ENCODE measurements around the gene GPR183. TPM values are rescaled to one million over a fixed set of nuclear protein-coding genes. Genes with fewer than 3 reads are reported as not detected.
A peak's percentile ranks its signal among the peaks of the same experiment; 100 is the strongest.

The GPR183 gene
- 49.6 and 49.7 TPM in 2 replicates for total RNA-seq (2014; rRNA removed; shearing (Covaris generic))

- H3K36me3 ChIP-seq: peaks cover 11% of the 10 kb centered on the region; the same call in 1 of the 2 replicates
- peaks cover 5% of the 10 kb centered on the region; the same call in 1 of the 2 replicates for H3K9me3 ChIP-seq (replicated peaks)
- peaks cover 63% of the 10 kb centered on the region for H3K4me1 ChIP-seq (replicated peaks)
- no peak within 1 kb of the TSS for H3K4me3 ChIP-seq
- H3K27ac ChIP-seq: peak within 1 kb of the TSS; percentile 61
- DNase-seq (ENCODE audit: low read depth in 1 of 2, low spot score in 2 of 2): peak in 1 of 2 experiments; percentile 91
- H3K27me3 ChIP-seq (replicated peaks): no peaks in the 10 kb centered on the region
Observed at GRCh38 chr13:99307247-99307646, at the start of gene GPR183. Gene GPR183 (minus strand): TSS chr13:99307399. CDS start chr13:99296145, 11,254 bp downstream.

GRCh38 chr13:99356262-99357091, 49.3 kb upstream of the GPR183 start:
- Histone ChIP-seq H3K27ac (peak overlapping the region; percentile 92), H3K27me3 (replicated peaks) (no peaks in the 10 kb centered on the region), H3K4me3 (peak overlapping the region; percentile 20), H3K36me3 (peaks cover 19% of the 10 kb centered on the region), H3K9me3 (replicated peaks) (no peaks in the 10 kb centered on the region), H3K4me1 (replicated peaks) (peaks cover 57% of the 10 kb centered on the region)
- DNase-seq (ENCODE audit: low read depth in 1 of 2, low spot score in 2 of 2): peak; percentile 95 to 100

- H3K9me3 ChIP-seq (replicated peaks): no peaks in the 10 kb centered on the region
- peak overlapping the region; percentile 20 for H3K4me3 ChIP-seq
- peaks cover 23% of the 10 kb centered on the region for H3K36me3 ChIP-seq
- no peaks in the 10 kb centered on the region for H3K27me3 ChIP-seq (replicated peaks)
- peak overlapping the region; percentile 92 for H3K27ac ChIP-seq
- peaks cover 52% of the 10 kb centered on the region for H3K4me1 ChIP-seq (replicated peaks)
- DNase-seq (ENCODE audit: low read depth in 1 of 2, low spot score in 2 of 2): no peak
Observed at GRCh38 chr13:99356012-99356261, 48.7 kb upstream of the GPR183 start.

GRCh38 chr13:99355267-99356011, 48.2 kb upstream of the GPR183 start:
- peak overlapping the region; percentile 92 for H3K27ac ChIP-seq

GRCh38 chr13:99354371-99354951, 47.3 kb upstream of the GPR183 start:
- H3K4me1 ChIP-seq (replicated peaks): peaks cover 52% of the 10 kb centered on the region
- no peak overlapping the region for H3K4me3 ChIP-seq
- peak in 1 of 2 experiments; percentile 68 for DNase-seq (ENCODE audit: low read depth in 1 of 2, low spot score in 2 of 2)
- H3K9me3 ChIP-seq (replicated peaks): no peaks in the 10 kb centered on the region
- peaks cover 25% of the 10 kb centered on the region for H3K36me3 ChIP-seq
- H3K27ac ChIP-seq: no peak overlapping the region
- H3K27me3 ChIP-seq (replicated peaks): no peaks in the 10 kb centered on the region

More at GRCh38 chr13:99355267-99356011, 48.2 kb upstream of the GPR183 start:
- Histone ChIP-seq H3K27me3 (replicated peaks) (no peaks in the 10 kb centered on the region), H3K9me3 (replicated peaks) (no peaks in the 10 kb centered on the region), H3K4me3 (no peak overlapping the region), H3K36me3 (peaks cover 25% of the 10 kb centered on the region), H3K4me1 (replicated peaks) (peaks cover 52% of the 10 kb centered on the region)
- DNase-seq (ENCODE audit: low read depth in 1 of 2, low spot score in 2 of 2): peak in 1 of 2 experiments; percentile 77

- peak; percentile 81 to 90 for DNase-seq (ENCODE audit: low read depth in 1 of 2, low spot score in 2 of 2)
- H3K4me3 ChIP-seq: no peak overlapping the region
- H3K27me3 ChIP-seq (replicated peaks): no peaks in the 10 kb centered on the region
- H3K9me3 ChIP-seq (replicated peaks): no peaks in the 10 kb centered on the region
- peaks cover 28% of the 10 kb centered on the region for H3K36me3 ChIP-seq
- peaks cover 52% of the 10 kb centered on the region for H3K4me1 ChIP-seq (replicated peaks)
- no peak overlapping the region for H3K27ac ChIP-seq
Observed at GRCh38 chr13:99353836-99354235, 46.6 kb upstream of the GPR183 start.

- Histone ChIP-seq H3K9me3 (replicated peaks) (no peaks in the 10 kb centered on the region), H3K4me1 (replicated peaks) (peaks cover 52% of the 10 kb centered on the region), H3K27ac (no peak overlapping the region), H3K4me3 (no peak overlapping the region), H3K36me3 (peaks cover 34% of the 10 kb centered on the region), H3K27me3 (replicated peaks) (no peaks in the 10 kb centered on the region)
- DNase-seq (ENCODE audit: low read depth in 1 of 2, low spot score in 2 of 2): no peak
Observed at GRCh38 chr13:99353246-99353600, 46.0 kb upstream of the GPR183 start.

- Histone ChIP-seq H3K27me3 (replicated peaks) (no peaks in the 10 kb centered on the region), H3K36me3 (peaks cover 34% of the 10 kb centered on the region), H3K4me3 (no peak overlapping the region), H3K9me3 (replicated peaks) (no peaks in the 10 kb centered on the region), H3K27ac (no peak overlapping the region), H3K4me1 (replicated peaks) (peaks cover 45% of the 10 kb centered on the region)
- peak in 1 of 2 experiments; percentile 70 for DNase-seq (ENCODE audit: low read depth in 1 of 2, low spot score in 2 of 2)
Observed at GRCh38 chr13:99352351-99353245, 45.4 kb upstream of the GPR183 start.

GRCh38 chr13:99351772-99352171, 44.6 kb upstream of the GPR183 start:
- H3K4me1 ChIP-seq (replicated peaks): peaks cover 37% of the 10 kb centered on the region
- no peaks in the 10 kb centered on the region for H3K27me3 ChIP-seq (replicated peaks)

GRCh38 chr13:99350191-99350590, 43.0 kb upstream of the GPR183 start:
- Histone ChIP-seq H3K27ac (no peak overlapping the region), H3K36me3 (peaks cover 43% of the 10 kb centered on the region), H3K4me3 (no peak overlapping the region), H3K27me3 (replicated peaks) (no peaks in the 10 kb centered on the region), H3K9me3 (replicated peaks) (no peaks in the 10 kb centered on the region), H3K4me1 (replicated peaks) (peaks cover 21% of the 10 kb centered on the region)
- peak in 1 of 2 experiments; percentile 77 for DNase-seq (ENCODE audit: low read depth in 1 of 2, low spot score in 2 of 2)

More at GRCh38 chr13:99351772-99352171, 44.6 kb upstream of the GPR183 start:
- DNase-seq (ENCODE audit: low read depth in 1 of 2, low spot score in 2 of 2): peak in 1 of 2 experiments; percentile 61
- Histone ChIP-seq H3K27ac (no peak overlapping the region), H3K36me3 (peaks cover 38% of the 10 kb centered on the region), H3K4me3 (no peak overlapping the region), H3K9me3 (replicated peaks) (no peaks in the 10 kb centered on the region)

GRCh38 chr13:99347911-99348451, 40.8 kb upstream of the GPR183 start:
- H3K4me1 ChIP-seq (replicated peaks): peaks cover 1% of the 10 kb centered on the region; the same call in 1 of the 2 replicates
- DNase-seq (ENCODE audit: low read depth in 1 of 2, low spot score in 2 of 2): peak in 1 of 2 experiments; percentile 59
- peaks cover 57% of the 10 kb centered on the region for H3K36me3 ChIP-seq
- H3K27ac ChIP-seq: no peak overlapping the region
- H3K27me3 ChIP-seq (replicated peaks): no peaks in the 10 kb centered on the region
- no peak overlapping the region for H3K4me3 ChIP-seq
- no peaks in the 10 kb centered on the region for H3K9me3 ChIP-seq (replicated peaks)

GRCh38 chr13:99347335-99347878, 40.2 kb upstream of the GPR183 start:
- H3K27me3 ChIP-seq (replicated peaks): no peaks in the 10 kb centered on the region
- peak in 1 of 2 experiments; percentile 64 for DNase-seq (ENCODE audit: low read depth in 1 of 2, low spot score in 2 of 2)
- H3K36me3 ChIP-seq: peaks cover 63% of the 10 kb centered on the region
- no peaks in the 10 kb centered on the region for H3K9me3 ChIP-seq (replicated peaks)
- no peak overlapping the region for H3K27ac ChIP-seq
- H3K4me3 ChIP-seq: no peak overlapping the region
- no peaks in the 10 kb centered on the region for H3K4me1 ChIP-seq (replicated peaks)
